GM19372 (cell line): ENCODE data around the gene TAOK1.

Source experiments
- ATAC-seq: cut with Tn5 transposase; IDR thresholded peaks from one replicate; pipeline ENCODE4 v1.9.1; 2021; ENCODE audit warnings: mild to moderate bottlenecking, low read depth, moderate library complexity; ENCODE audit not compliant: unreplicated experiment

TAOK1 gene

GRCh38 chr17:29376667-29377270, 13.4 kb upstream of the TAOK1 start:
- no peak for ATAC-seq

- no peak for ATAC-seq
These were observed 11.7 kb upstream of the TAOK1 start for GRCh38 chr17:29378500-29378899.

GRCh38 chr17:29379084-29379991, 10.8 kb upstream of the TAOK1 start:
- ATAC-seq: no peak

- no peak for ATAC-seq
These were observed 6.5 kb upstream of the TAOK1 start for GRCh38 chr17:29383686-29384085.

GRCh38 chr17:29384901-29385300, 5.3 kb upstream of the TAOK1 start:
- no peak for ATAC-seq

- ATAC-seq: no peak
These were observed 3.4 kb upstream of the TAOK1 start for GRCh38 chr17:29386760-29387159.

GRCh38 chr17:29388937-29389336, 1.2 kb upstream of the TAOK1 start:
- no peak for ATAC-seq

- no peak for ATAC-seq
These were observed 878 bp downstream of the TAOK1 start for GRCh38 chr17:29390851-29391631.

GRCh38 chr17:29393436-29393835, 3.3 kb downstream of the TAOK1 start:
- no peak for ATAC-seq

- ATAC-seq: no peak
These were observed 4.6 kb downstream of the TAOK1 start for GRCh38 chr17:29394761-29395160.

GRCh38 chr17:29396066-29396465, 5.9 kb downstream of the TAOK1 start:
- no peak for ATAC-seq

GRCh38 chr17:29399634-29400033, 9.5 kb downstream of the TAOK1 start:
- no peak for ATAC-seq

- no peak for ATAC-seq
These were observed 10.7 kb downstream of the TAOK1 start for GRCh38 chr17:29400818-29401217.

GRCh38 chr17:29401258-29401657, 11.1 kb downstream of the TAOK1 start:
- no peak for ATAC-seq

GRCh38 chr17:29407856-29408255, 17.7 kb downstream of the TAOK1 start:
- no peak for ATAC-seq

GRCh38 chr17:29409963-29410362, 19.8 kb downstream of the TAOK1 start:
- no peak for ATAC-seq

- no peak for ATAC-seq
These were observed 22.8 kb downstream of the TAOK1 start for GRCh38 chr17:29412780-29413565.

GRCh38 chr17:29420128-29420527, 30.0 kb downstream of the TAOK1 start:
- no peak for ATAC-seq

- no peak for ATAC-seq
These were observed 40.1 kb downstream of the TAOK1 start for GRCh38 chr17:29430275-29430674.

- no peak for ATAC-seq
These were observed 43.4 kb downstream of the TAOK1 start for GRCh38 chr17:29433541-29433940.
